Measurements from ENCODE around the gene DCAF6. TPM values are rescaled to one million over a fixed set of nuclear protein-coding genes. Genes with fewer than 3 reads are reported as not detected.

The DCAF6 gene
- total RNA-seq, 3 donors from 2014 or later (not counting 1 experiment from before 2014, with no cell fraction given): 21.8 to 31.8 (median 27.8) TPM

DNA sequence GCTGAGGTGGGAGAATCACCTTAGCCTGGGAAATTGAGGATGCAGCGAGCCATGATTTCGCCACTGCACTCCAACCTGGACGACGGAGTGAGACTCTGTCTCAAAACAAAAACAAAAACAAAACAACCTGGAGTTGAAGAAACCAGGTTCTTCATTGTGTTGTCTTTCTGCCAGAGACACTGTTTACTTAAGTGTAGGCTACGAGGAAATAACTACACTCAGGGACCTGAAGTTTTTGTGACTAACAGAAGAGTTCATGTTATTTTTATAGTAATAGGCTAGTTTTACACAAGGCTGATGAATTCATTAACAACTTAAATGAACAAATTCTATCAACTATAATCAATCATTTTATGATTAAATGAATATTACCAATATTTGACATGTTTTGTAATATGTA, 98.9 kb downstream of the DCAF6 start:
- Histone ChIP-seq H3K4me3 (ENCODE audit: low read length) (no peak overlapping the region), H3K36me3 (ENCODE audit: control insufficient read depth, insufficient read depth, low read length) (peaks cover 2% of the 10 kb centered on the region), H3K27me3 (ENCODE audit: control insufficient read depth, insufficient read depth, low read length) (no peaks in the 10 kb centered on the region), H3K9me3 (ENCODE audit: control insufficient read depth, insufficient read depth, low read length) (no peaks in the 10 kb centered on the region), H3K4me1 (ENCODE audit: control insufficient read depth, insufficient read depth, low read length) (no peaks in the 10 kb centered on the region), H3K27ac (ENCODE audit: low read length) (no peak overlapping the region)
- 93% methylated on average over 5 of the region's 5 CpGs for WGBS (ENCODE audit: insufficient coverage)
- TF ChIP-seq CTCF (IDR thresholded peaks at IDR 0.05): no peak
- no peaks in the 10 kb centered on the region for H3K9me3 Mint-ChIP-seq
- no peak for DNase-seq
- H3K4me3 Mint-ChIP-seq: no peak overlapping the region
- ATAC-seq: no peak
- no peaks in the 10 kb centered on the region for H3K4me1 Mint-ChIP-seq
- no peaks in the 10 kb centered on the region for H3K27me3 Mint-ChIP-seq (ENCODE audit: low read depth in 2 of 2)
- intact Hi-C loops (cut with micrococcal nuclease): no loop called here
- no peaks in the 10 kb centered on the region for H3K36me3 Mint-ChIP-seq
- no peak overlapping the region for H3K27ac Mint-ChIP-seq

DNA sequence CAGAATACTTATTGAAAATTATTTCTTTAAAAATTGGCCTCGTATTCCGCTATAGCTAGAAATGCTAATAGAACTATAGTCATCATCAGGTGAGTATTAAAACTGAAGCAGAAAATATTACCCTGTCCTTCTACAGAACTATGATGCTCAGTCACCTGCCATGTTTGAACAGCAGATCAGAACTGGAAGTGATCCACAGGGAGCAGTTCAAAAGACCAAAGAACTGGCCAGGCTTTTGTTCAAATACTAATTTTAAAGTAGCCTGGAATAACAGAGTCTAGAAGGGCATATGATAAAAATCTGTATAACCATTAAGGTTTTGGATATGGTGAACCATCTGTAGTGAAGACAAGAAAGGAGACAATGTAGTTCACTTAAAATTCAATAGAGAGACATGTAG, 105.9 kb downstream of the DCAF6 start:
- Histone ChIP-seq H3K4me3 (ENCODE audit: low read length) (no peak overlapping the region), H3K27me3 (ENCODE audit: control insufficient read depth, insufficient read depth, low read length) (no peaks in the 10 kb centered on the region), H3K36me3 (ENCODE audit: control insufficient read depth, insufficient read depth, low read length) (peaks cover 27% of the 10 kb centered on the region), H3K4me1 (ENCODE audit: control insufficient read depth, insufficient read depth, low read length) (no peaks in the 10 kb centered on the region), H3K9me3 (ENCODE audit: control insufficient read depth, insufficient read depth, low read length) (no peaks in the 10 kb centered on the region), H3K27ac (ENCODE audit: low read length) (no peak overlapping the region)
- WGBS (ENCODE audit: insufficient coverage): 100% methylated on average over 2 of the region's 2 CpGs
- Mint-ChIP-seq H3K4me3 (no peak overlapping the region), H3K27ac (no peak overlapping the region), H3K4me1 (no peaks in the 10 kb centered on the region), H3K27me3 (ENCODE audit: low read depth in 2 of 2) (no peaks in the 10 kb centered on the region), H3K36me3 (no peaks in the 10 kb centered on the region), H3K9me3 (no peaks in the 10 kb centered on the region)
- ATAC-seq (no peak), DNase-seq (no peak)
- intact Hi-C loops (cut with micrococcal nuclease): no loop called here
- no peak for TF ChIP-seq CTCF (IDR thresholded peaks at IDR 0.05)

- no peaks in the 10 kb centered on the region for H3K4me1 Mint-ChIP-seq
- H3K4me3 Mint-ChIP-seq: no peak overlapping the region
- H3K27me3 Mint-ChIP-seq (ENCODE audit: low read depth in 2 of 2): no peaks in the 10 kb centered on the region
- WGBS (ENCODE audit: insufficient coverage): no CpG with 5 or more reads among the region's 1 CpG
- no peaks in the 10 kb centered on the region for H3K9me3 Mint-ChIP-seq
- TF ChIP-seq CTCF (IDR thresholded peaks at IDR 0.05): no peak
- DNase-seq (no peak), ATAC-seq (no peak)
- intact Hi-C loops (cut with micrococcal nuclease): no loop called here
- Histone ChIP-seq H3K4me3 (ENCODE audit: low read length) (no peak overlapping the region), H3K27me3 (ENCODE audit: control insufficient read depth, insufficient read depth, low read length) (no peaks in the 10 kb centered on the region), H3K4me1 (ENCODE audit: control insufficient read depth, insufficient read depth, low read length) (no peaks in the 10 kb centered on the region), H3K9me3 (ENCODE audit: control insufficient read depth, insufficient read depth, low read length) (no peaks in the 10 kb centered on the region), H3K27ac (ENCODE audit: low read length) (no peak overlapping the region), H3K36me3 (ENCODE audit: control insufficient read depth, insufficient read depth, low read length) (peaks cover 24% of the 10 kb centered on the region)
- no peak overlapping the region for H3K27ac Mint-ChIP-seq
- no peaks in the 10 kb centered on the region for H3K36me3 Mint-ChIP-seq
Observed at GRCh38 chr1:168045311-168045710, 108.8 kb downstream of the DCAF6 start.

DNA sequence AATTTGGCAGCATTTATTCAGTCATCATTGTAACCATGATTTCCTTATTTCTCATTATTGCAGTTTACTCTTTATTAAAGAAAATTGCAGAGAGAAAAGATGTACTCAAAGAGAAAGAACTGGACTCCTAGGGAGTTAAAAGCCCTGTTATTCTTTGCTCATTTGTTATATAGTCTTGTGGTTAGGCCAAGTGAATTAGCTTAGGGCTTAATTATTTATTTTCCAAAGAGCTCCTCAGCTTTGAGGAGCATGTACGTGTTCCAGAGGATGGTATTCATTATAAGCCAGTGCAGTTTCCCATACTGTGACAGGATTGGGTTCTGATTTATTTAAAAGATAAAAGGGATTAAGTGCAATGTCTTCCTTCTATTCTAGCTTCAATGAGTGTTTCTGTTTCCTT, 113.8 kb downstream of the DCAF6 start:
- Histone ChIP-seq H3K4me1 (ENCODE audit: control insufficient read depth, insufficient read depth, low read length) (peaks cover 7% of the 10 kb centered on the region), H3K36me3 (ENCODE audit: control insufficient read depth, insufficient read depth, low read length) (peaks cover 6% of the 10 kb centered on the region), H3K4me3 (ENCODE audit: low read length) (no peak overlapping the region), H3K27ac (ENCODE audit: low read length) (no peak overlapping the region), H3K27me3 (ENCODE audit: control insufficient read depth, insufficient read depth, low read length) (no peaks in the 10 kb centered on the region), H3K9me3 (ENCODE audit: control insufficient read depth, insufficient read depth, low read length) (no peaks in the 10 kb centered on the region)
- intact Hi-C loops (cut with micrococcal nuclease): no loop called here
- 100% methylated on average over 1 of the region's 1 CpG for WGBS (ENCODE audit: insufficient coverage)
- Mint-ChIP-seq H3K9me3 (no peaks in the 10 kb centered on the region), H3K4me1 (peaks cover 18% of the 10 kb centered on the region in 2 donors), H3K36me3 (no peaks in the 10 kb centered on the region), H3K27me3 (ENCODE audit: low read depth in 2 of 2) (no peaks in the 10 kb centered on the region), H3K27ac (no peak overlapping the region), H3K4me3 (no peak overlapping the region)
- ATAC-seq: no peak
- no peak for TF ChIP-seq CTCF (IDR thresholded peaks at IDR 0.05)
- no peak for DNase-seq
